PC-9 (cell line): ENCODE data around the gene SLX4. TPM values are rescaled to one million over a fixed set of nuclear protein-coding genes. Genes with fewer than 3 reads are reported as not detected.
"Not testable (repeated sequence)": the region's sequence is repeated elsewhere in the genome, so short reads cannot be mapped to it uniquely, and the experiment has no call there.

Experiments used
- BruUV-seq: library from RNA; stranded (reverse); fragments of 400-500 nt; replicated peaks from 2 replicates; lab custom pipeline; 2021; lab: Mats Ljungman, UMichigan
- CTCF ChIA-PET: fragments of 300-600 bp; sonication (Branson Sonifier 250); formaldehyde crosslinking; loops from one replicate; lab custom pipeline; 2022; ENCODE audit warnings: antibody characterized with exemption; lab: Charles Lee
- POLR2A ChIA-PET: fragments of 300-600 bp; sonication (Branson Sonifier 250); formaldehyde crosslinking; loops from one replicate; lab custom pipeline; 2022; ENCODE audit warnings: antibody characterized with exemption; ENCODE audit not compliant: unreplicated experiment; lab: Charles Lee
- DNase-seq, 2 experiments: peaks; one replicate each; pipeline versions ENCODE4 v3.0.0 to v3.0.0-alpha.2; 2015 to 2022; ENCODE audit warnings: mixed read lengths in 1 of 2
- H2AFZ ChIP-seq: fragments of 200-600 bp; sonication (generic); 2 replicates; pipeline ENCODE4 v1.8.1; 2017; ENCODE audit warnings: antibody characterized with exemption
- H3F3A ChIP-seq: fragments of 200-600 bp; sonication (generic); 2 replicates; pipeline ENCODE4 v1.8.1; 2017; ENCODE audit warnings: antibody characterized with exemption, mild to moderate bottlenecking, low read depth; ENCODE audit not compliant: insufficient read depth
- H3K27ac ChIP-seq: fragments of 200-600 bp; sonication (generic); 2 replicates; pipeline ENCODE4 v1.6.1; 2016; ENCODE audit warnings: mixed run types
- H3K27me3 ChIP-seq: fragments of 200-600 bp; sonication (generic); 2 replicates; pipeline ENCODE4 v1.6.1; 2016; ENCODE audit warnings: low read depth, mixed run types; ENCODE audit not compliant: insufficient read depth
- H3K36me3 ChIP-seq: fragments of 200-600 bp; sonication (generic); 2 replicates; pipeline ENCODE4 v1.6.1; 2016; ENCODE audit warnings: low read depth, mixed run types
- H3K4me1 ChIP-seq: fragments of 200-600 bp; sonication (generic); replicated peaks from 2 replicates; pipeline ENCODE4 v1.6.1; 2016; ENCODE audit warnings: mixed run types; ENCODE audit not compliant: insufficient read depth
- H3K4me2 ChIP-seq: fragments of 200-600 bp; sonication (generic); 2 replicates; pipeline ENCODE4 v1.6.1; 2017; ENCODE audit warnings: mixed run types
- H3K4me3 ChIP-seq: fragments of 200-600 bp; sonication (generic); 2 replicates; pipeline ENCODE4 v1.6.1; 2016; ENCODE audit warnings: mixed run types
- H3K79me2 ChIP-seq: fragments of 200-600 bp; sonication (generic); 2 replicates; pipeline ENCODE4 v1.6.1; 2017; ENCODE audit warnings: low read depth, mixed run types
- H3K9me2 ChIP-seq: fragments of 200-600 bp; sonication (generic); 2 replicates; pipeline ENCODE4 v1.8.1; 2017; ENCODE audit warnings: mild to moderate bottlenecking; ENCODE audit not compliant: insufficient read depth
- H3K9me3 ChIP-seq: fragments of 200-600 bp; sonication (generic); 2 replicates; pipeline ENCODE4 v1.8.1; 2016; ENCODE audit warnings: low read depth; ENCODE audit not compliant: insufficient read depth
- H4K20me1 ChIP-seq: fragments of 200-600 bp; sonication (generic); 2 replicates; pipeline ENCODE4 v1.8.1; 2017; ENCODE audit not compliant: insufficient read depth
- CTCF ChIP-seq: fragments of 200-600 bp; sonication (generic); conservative IDR thresholded peaks from 2 replicates; pipeline ENCODE4 v1.6.1; 2017; ENCODE audit warnings: mixed run types, antibody characterized with exemption, mild to moderate bottlenecking, moderate library complexity
- EZH2 ChIP-seq: fragments of 200-600 bp; sonication (generic); IDR thresholded peaks from 2 replicates; pipeline ENCODE4 v1.8.0; 2017; ENCODE audit warnings: antibody characterized with exemption, low read depth
- intact Hi-C: fragments of 100-400 bp; cut with micrococcal nuclease; formaldehyde crosslinking; loops from one replicate; pipeline ENCODE4 v1.10.0; 2022; ENCODE audit not compliant: unreplicated experiment
- total RNA-seq: library from RNA; stranded (reverse); gene quantifications from 2 replicates; pipeline ENCODE4 v1.2.3, GENCODE V29; 2021

The SLX4 gene
- total RNA-seq, 1 experiment from 2014 or later = 13.8 TPM

- Histone ChIP-seq H3K4me2 (peak overlapping the region; percentile 87), H4K20me1 (no peaks in the 10 kb centered on the region), H3K4me1 (peaks cover 13% of the 10 kb centered on the region), H3K79me2 (peaks cover 46% of the 10 kb centered on the region), H3K9me2 (no peaks in the 10 kb centered on the region), H3K27ac (no peak overlapping the region), H3K9me3 (no peaks in the 10 kb centered on the region), H3F3A (peaks cover 6% of the 10 kb centered on the region; the same call in 1 of the 2 replicates), H2AFZ (peak overlapping the region; percentile 99), H3K27me3 (no peaks in the 10 kb centered on the region), H3K36me3 (0 out of 2 replicates have a peak, but pooled peaks cover 2% of the 10 kb centered on the region), H3K4me3 (peak overlapping the region; percentile 95)
- no peak for DNase-seq
- BruUV-seq = no TSS peak
- ChIA-PET CTCF (no interaction called here), POLR2A (no interaction called here)
- intact Hi-C loops = loop anchor here (2.0 kb wide), 1 partner anchor 36 kb away; no protein-coding TSS in a partner anchor
- no peak for TF ChIP-seq CTCF
- no peak for TF ChIP-seq EZH2
Measured at GRCh38 chr16:3610698-3611145, 684 bp downstream of the SLX4 start.

GRCh38 chr16:3609895-3610697, 1.3 kb downstream of the SLX4 start:
- Histone ChIP-seq H3K9me2 (no peaks in the 10 kb centered on the region), H4K20me1 (no peaks in the 10 kb centered on the region), H3K4me2 (peak overlapping the region; percentile 87), H3F3A (peaks cover 6% of the 10 kb centered on the region; the same call in 1 of the 2 replicates), H3K36me3 (no peaks in the 10 kb centered on the region), H3K4me1 (peaks cover 13% of the 10 kb centered on the region), H3K79me2 (peaks cover 40% of the 10 kb centered on the region), H3K27me3 (no peaks in the 10 kb centered on the region), H2AFZ (no peak overlapping the region; the same call in 1 of the 2 replicates), H3K4me3 (peak overlapping the region; percentile 95; the same call in 1 of the 2 replicates), H3K9me3 (no peaks in the 10 kb centered on the region), H3K27ac (no peak overlapping the region)
- CTCF ChIA-PET = no interaction called here
- POLR2A ChIA-PET = no interaction called here
- DNase-seq = no peak
- TSS peak; percentile 60 for BruUV-seq
- TF ChIP-seq CTCF (no peak), EZH2 (no peak)
- intact Hi-C loops = loop anchor here (2.0 kb wide), 1 partner anchor 37 kb away; no protein-coding TSS in a partner anchor

GRCh38 chr16:3608976-3609375, 2.4 kb downstream of the SLX4 start:
- H3K4me2 ChIP-seq, CTCF ChIA-PET, H3K4me3 ChIP-seq, DNase-seq, H3K36me3 ChIP-seq, H3K27me3 ChIP-seq, H3K27ac ChIP-seq, H2AFZ ChIP-seq, intact Hi-C loops, H3K9me2 ChIP-seq, H3K9me3 ChIP-seq, BruUV-seq, H4K20me1 ChIP-seq, H3F3A ChIP-seq: not testable (repeated sequence)
- POLR2A ChIA-PET = interaction anchor here (0.5 kb wide), 1 partner anchor 537 kb away, joined by 4 read pairs; no protein-coding TSS in a partner anchor
- peaks cover 29% of the 10 kb centered on the region for H3K79me2 ChIP-seq
- peaks cover 13% of the 10 kb centered on the region for H3K4me1 ChIP-seq
